GM18870 (cell line): Measurements from ENCODE around the gene HTR3B.
"Not testable (repeated sequence)": the region's sequence is repeated elsewhere in the genome, so short reads cannot be mapped to it uniquely, and the experiment has no call there.

Experiments used
- ATAC-seq: cut with Tn5 transposase; IDR thresholded peaks from one replicate; pipeline ENCODE4 v1.9.1; 2021; ENCODE audit warnings: moderate library complexity; ENCODE audit not compliant: unreplicated experiment

HTR3B gene

DNA sequence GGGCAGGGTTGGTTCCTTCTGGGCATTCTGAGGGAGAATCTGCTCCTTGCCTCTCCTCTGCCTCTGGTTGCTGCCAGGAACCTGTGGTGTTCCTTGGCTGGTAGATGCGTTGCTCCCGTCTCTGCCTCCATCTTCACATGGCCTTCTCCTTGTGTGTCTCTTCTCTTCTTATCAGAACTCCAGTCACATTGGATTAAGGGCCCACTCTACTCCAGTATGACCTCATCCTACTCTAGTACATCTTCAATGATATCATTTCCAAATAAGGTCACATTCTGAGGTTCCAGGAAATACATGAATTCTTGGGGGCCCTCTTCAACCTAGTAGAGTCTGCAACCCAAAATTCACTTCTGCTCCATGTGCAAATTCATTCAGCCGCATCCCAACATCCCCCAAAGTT is 33.3 kb downstream of the HTR3B start:
- ATAC-seq: no peak

DNA sequence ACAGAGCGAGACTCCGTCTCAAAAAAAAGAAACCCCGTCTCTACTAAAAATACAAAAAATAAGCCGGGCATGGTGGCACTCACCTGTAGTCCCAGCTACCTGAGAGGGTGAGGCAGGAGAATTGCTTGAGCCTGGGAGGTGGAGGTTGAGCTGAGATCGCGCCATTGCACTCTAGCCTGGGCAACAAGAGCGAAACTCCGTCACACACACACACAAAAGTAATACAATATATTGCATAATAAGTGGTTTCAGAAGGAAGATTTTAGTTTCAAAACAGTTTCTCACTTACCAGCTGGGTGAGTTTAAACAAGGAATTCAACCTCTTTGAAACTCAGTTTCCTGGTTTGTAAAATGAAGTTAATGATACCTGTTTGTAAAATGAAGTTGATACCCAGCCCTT is 37.7 kb downstream of the HTR3B start:
- no peak for ATAC-seq

DNA sequence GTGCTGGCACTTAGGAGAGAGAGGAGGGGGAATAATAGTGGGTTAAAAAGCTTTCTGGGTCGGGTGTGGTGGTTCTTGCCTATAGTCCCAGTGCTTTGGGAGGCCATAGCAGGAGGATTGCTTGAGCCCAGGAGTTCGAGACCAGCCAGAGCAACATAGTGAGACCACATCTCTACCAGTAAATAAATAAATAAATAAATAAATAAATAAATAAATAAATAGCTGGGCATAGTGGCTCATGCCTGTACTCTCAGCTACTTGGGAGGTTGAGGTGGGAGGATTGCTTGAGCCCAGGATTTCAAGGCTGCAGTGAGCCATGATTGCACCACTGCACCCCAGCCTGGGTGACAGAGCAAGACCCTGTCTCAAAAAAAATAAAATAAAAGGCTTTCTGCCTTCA is 41.6 kb downstream of the HTR3B start:
- not testable (repeated sequence) for ATAC-seq

DNA sequence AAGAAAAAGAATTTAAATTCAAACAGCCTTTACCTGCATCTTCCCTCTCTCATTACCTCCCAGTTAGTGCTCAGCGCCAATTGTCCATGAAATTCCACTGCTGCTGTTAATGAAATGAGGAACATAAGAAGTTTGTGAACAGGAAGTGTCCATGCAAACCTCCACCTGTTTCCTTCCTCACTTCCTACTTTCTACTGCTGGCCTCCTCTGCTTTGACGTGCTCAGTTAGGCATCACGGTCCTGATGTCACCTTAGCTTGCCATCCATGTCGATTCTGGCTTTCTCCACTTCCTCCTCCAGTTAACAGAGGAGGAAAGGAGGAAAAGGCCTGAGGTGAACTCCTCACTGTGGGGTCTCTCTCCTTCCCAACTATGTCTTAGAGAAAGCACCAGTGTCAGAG is 43.4 kb downstream of the HTR3B start:
- ATAC-seq: no peak

DNA sequence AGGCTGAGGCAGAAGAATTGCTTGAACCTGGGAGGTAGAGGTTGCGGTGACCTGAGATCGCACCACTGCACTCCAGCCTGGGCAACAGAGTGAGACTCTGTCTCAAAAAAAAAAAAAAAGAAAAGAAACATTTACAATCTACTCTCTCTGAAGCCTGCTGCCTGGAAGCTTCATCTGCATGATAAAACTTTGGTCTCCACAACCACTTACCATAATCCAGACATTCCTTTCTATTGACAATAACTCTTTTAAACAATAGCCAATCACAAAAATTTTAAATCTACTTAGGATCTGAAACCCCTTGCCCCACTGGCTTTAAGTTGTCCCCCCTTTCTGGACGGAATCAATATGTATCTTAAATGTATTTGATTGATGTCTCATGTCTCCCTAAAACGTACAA is 45.3 kb downstream of the HTR3B start:
- no peak for ATAC-seq

- no peak for ATAC-seq
These were observed 46.9 kb downstream of the HTR3B start for GRCh38 chr11:113951537-113951936.

- ATAC-seq: no peak
These were observed 47.5 kb downstream of the HTR3B start for GRCh38 chr11:113952070-113952469.

- ATAC-seq: no peak
These were observed 48.0 kb downstream of the HTR3B start for GRCh38 chr11:113952588-113952987.

- ATAC-seq: no peak
These were observed 49.6 kb downstream of the HTR3B start for GRCh38 chr11:113954235-113954634.

- no peak for ATAC-seq
These were observed 52.4 kb downstream of the HTR3B start for GRCh38 chr11:113956986-113957385.

- ATAC-seq: no peak
These were observed 56.2 kb downstream of the HTR3B start for GRCh38 chr11:113960702-113961330.

DNA sequence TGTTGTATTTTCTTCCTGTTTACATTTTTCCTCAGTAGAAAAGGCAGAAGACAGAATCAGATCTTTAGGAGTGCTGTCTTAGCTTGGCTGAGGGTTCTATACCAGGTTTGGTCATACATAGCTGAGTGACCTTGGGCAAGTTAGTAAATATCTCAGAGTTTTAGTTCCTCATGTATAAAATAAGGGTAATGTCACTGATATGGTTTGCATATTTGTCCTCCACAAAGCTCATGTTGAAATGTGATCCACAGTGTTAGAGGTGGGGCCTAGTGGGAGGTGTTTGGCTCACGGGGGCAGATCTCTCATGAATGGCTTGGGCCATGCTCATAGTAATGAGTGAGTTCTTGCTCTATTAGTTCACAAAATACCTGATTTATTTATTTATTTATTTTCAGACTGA is 62.8 kb downstream of the HTR3B start:
- no peak for ATAC-seq

DNA sequence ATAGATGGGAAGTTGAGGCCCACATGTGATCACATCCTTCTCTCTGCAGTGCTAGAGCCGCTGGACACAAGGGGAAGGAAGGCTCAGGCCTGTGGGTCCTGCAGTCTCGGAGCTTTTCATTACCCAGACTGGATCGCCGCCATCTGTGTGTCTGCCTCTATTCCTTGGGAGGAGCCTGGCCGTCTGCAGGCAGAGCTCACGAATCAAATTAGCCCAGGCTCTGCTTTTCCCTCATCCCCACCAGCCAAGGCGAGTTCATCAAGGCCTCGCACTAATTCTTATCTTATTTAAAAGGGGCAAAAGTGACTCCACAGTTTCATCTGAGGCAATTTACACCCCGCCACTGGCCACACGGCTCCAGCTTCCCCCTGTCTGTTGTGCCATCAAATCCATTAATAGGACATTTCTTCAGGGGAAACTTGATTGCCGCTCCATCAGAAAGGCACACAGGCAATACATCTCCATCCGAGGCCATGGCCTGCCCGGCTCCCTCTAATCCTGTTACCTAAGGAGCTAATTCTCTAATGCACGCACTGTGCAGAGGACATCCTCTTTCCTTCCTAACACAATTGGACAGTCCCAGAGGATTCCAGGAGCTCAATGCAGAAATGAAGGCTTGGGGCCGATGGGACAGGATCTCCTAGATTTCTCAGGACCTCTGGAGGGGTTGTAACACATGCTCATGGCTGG is 67.1 kb downstream of the HTR3B start:
- ATAC-seq: no peak

GRCh38 chr11:113974741-113975470 is 70.3 kb downstream of the HTR3B start, which contains the start of gene HTR3A:
TSS of gene HTR3A (plus strand) at chr11:113975108. CDS start at chr11:113975326, 218 bp downstream.
- ATAC-seq: no peak

DNA sequence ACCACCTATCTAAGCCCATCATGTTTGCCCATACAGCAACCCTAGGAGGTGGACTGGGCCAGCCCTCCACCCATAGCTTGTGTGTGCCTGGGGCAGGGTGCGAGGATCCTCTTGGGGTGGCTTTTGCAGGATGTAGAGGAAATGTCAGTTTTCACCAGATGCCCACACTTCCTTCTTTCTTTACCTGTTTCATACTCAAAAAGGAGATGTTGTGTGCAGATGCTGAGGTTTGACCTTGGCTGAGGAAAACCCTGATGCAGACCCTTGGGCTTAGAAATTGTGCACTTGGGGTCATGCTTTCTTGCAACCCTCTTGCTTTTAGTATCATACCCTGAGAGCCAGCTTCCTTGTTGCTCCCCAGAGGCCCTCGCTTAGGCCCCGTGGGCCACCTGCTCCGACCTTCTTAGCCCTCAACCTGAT is 72.5 kb downstream of the HTR3B start:
- no peak for ATAC-seq

DNA sequence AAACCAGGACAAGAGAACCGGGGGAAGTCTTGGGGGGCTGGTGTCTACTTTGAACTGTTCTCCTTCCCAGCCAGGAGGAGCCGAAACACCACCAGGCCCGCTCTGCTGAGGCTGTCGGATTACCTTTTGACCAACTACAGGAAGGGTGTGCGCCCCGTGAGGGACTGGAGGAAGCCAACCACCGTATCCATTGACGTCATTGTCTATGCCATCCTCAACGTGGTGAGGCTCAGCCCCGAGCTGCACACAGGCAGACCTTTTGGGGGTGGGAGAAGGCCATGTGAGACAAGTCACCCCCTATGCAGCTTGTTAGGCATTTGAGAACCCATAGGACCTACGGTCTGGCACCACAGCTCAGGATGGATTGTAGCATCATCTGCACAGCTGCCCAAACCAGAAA is 73.1 kb downstream of the HTR3B start:
- ATAC-seq: no peak

- ATAC-seq: no peak
These were observed 74.8 kb downstream of the HTR3B start for GRCh38 chr11:113979431-113979830.

DNA sequence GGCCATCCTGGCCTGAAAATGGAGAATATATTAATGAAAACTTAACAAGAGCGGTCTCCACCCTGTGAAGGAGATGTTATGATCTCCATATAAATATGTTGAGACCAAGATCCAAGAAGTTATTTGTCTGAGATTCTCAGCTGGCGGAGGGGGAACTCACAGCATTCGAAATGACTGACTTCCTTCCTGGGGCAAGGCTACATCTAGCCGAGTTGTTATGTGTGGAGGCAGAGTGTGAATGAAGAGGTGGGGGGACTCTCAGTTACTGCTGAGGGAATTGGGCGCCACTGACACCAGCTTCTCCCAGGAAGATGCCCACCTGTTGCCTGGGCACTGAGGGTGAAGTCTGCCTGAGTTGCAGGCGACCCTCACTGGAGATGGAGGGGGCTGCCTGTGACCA is 76.2 kb downstream of the HTR3B start:
- no peak for ATAC-seq

- ATAC-seq: no peak
These were observed 77.7 kb downstream of the HTR3B start for GRCh38 chr11:113982306-113982705.

- ATAC-seq: no peak
These were observed 80.2 kb downstream of the HTR3B start for GRCh38 chr11:113984781-113985180.

DNA sequence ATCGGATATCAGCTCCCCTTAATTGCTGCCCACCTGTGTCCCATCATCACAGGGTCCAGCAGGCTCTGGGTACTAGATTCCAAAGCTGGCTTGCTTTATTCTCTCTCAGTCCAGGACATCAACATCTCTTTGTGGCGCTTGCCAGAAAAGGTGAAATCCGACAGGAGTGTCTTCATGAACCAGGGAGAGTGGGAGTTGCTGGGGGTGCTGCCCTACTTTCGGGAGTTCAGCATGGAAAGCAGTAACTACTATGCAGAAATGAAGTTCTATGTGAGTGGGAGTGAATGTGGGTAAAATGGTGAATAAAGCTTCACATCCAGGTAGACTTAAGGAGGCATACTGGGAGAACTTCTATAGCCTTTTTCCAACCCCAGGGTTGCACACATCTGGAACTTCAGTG is 81.3 kb downstream of the HTR3B start:
- no peak for ATAC-seq
